ENCODE data around the gene ECHDC3. TPM values are rescaled to one million over a fixed set of nuclear protein-coding genes. Genes with fewer than 3 reads are reported as not detected.

The ECHDC3 gene
- total and polyA plus RNA-seq, 2 of the 4 experiments (the other 2 are of a cell fraction) = 4.3 to 5.0 TPM

- DNase-seq = peak; percentile 24
Observed at GRCh38 chr10:11705722-11706121, 36.5 kb upstream of the ECHDC3 start.

More at GRCh38 chr10:11705722-11706121, 36.5 kb upstream of the ECHDC3 start:
- H4K91ac ChIP-seq (ENCODE audit: insufficient read depth, low read depth, low read length) = no peak overlapping the region
- ChIA-PET POLR2A (ENCODE audit: unreplicated experiment) (no interaction called here), CTCF (no interaction called here)
- H3K36me3 ChIP-seq (ENCODE audit: control insufficient read depth, insufficient read depth, low read length) = no peaks in the 10 kb centered on the region
- intact Hi-C loops (cut with micrococcal nuclease) (no loop called here), in situ Hi-C loops (cut with MboI; ENCODE audit: low sequenced_read_pairs) (no loop called here), dilution Hi-C loops (cut with HindIII; ENCODE audit: low sequenced_read_pairs, unreplicated experiment) (no loop called here)
- no TSS peak for BruUV-seq (replicated peaks)
- H2BK5ac ChIP-seq (ENCODE audit: low read depth, low read length, poor library complexity, severe bottlenecking) = no peak overlapping the region
- peaks cover 19% of the 10 kb centered on the region; the same call in 1 of the 2 replicates for H3K27me3 ChIP-seq (ENCODE audit: control insufficient read depth, insufficient read depth, low read length)
- no peaks in the 10 kb centered on the region for H3K9me1 ChIP-seq (ENCODE audit: insufficient read depth, low read length)
- no peak overlapping the region for H2BK120ac ChIP-seq (ENCODE audit: low read depth, low read length)
- 0 out of 2 replicates have a peak, but pooled peaks have one; percentile 19 for TF ChIP-seq CEBPB (IDR thresholded peaks at IDR 0.05; ENCODE audit: low read depth, low read length)
- no peak for TF ChIP-seq CTCF (conservative IDR thresholded peaks at IDR 0.05; ENCODE audit: low read depth, low read length)
- no peak for TF ChIP-seq POLR2A (IDR thresholded peaks at IDR 0.05; ENCODE audit: low read depth, low read length)
- no peak for TF ChIP-seq USF2 (IDR thresholded peaks at IDR 0.05; ENCODE audit: low read depth, low read length)
- TF ChIP-seq MAFK (IDR thresholded peaks at IDR 0.05; ENCODE audit: low read depth, low read length) = no peak
- peak; percentile 75 for TF ChIP-seq BHLHE40 (IDR thresholded peaks at IDR 0.05; ENCODE audit: low read depth, low read length)
- no peak for ATAC-seq (ENCODE audit: low read depth)
- H3K4ac ChIP-seq (ENCODE audit: low read depth, low read length) = no peak overlapping the region
- no peak overlapping the region for H2BK15ac ChIP-seq (ENCODE audit: low read depth, low read length)
- H2AFZ ChIP-seq (replicated peaks; ENCODE audit: low read length, poor library complexity) = no peak overlapping the region
- no peak overlapping the region for H2BK20ac ChIP-seq (ENCODE audit: low read depth, low read length)
- H3K4me1 ChIP-seq (ENCODE audit: control insufficient read depth, insufficient read depth, low read length) = peaks cover 1% of the 10 kb centered on the region; the same call in 1 of the 2 replicates
- no peaks in the 10 kb centered on the region for H3K79me1 ChIP-seq (ENCODE audit: low read depth in 1 of 2, low read length in 2 of 2)
- no peak overlapping the region for H3K27ac ChIP-seq (ENCODE audit: insufficient read depth, low read length)
- no peak overlapping the region for H4K8ac ChIP-seq (ENCODE audit: low read depth in 2 of 2, low read length in 2 of 2)
- no peak overlapping the region for H3K9ac ChIP-seq (ENCODE audit: low read depth, low read length)
- no peak overlapping the region for H3K23ac ChIP-seq (ENCODE audit: low read depth, low read length)
- H3K9me3 ChIP-seq (ENCODE audit: control insufficient read depth, insufficient read depth, low read length) = no peaks in the 10 kb centered on the region
- no CpG with 5 or more reads among the region's 4 CpGs for WGBS, 2 experiments (ENCODE audit: extremely low coverage in 2 of 2, insufficient read length in 1 of 2)
- H3K56ac ChIP-seq (ENCODE audit: extremely low read depth, insufficient read depth, low read length) = no peak overlapping the region
- H4K20me1 ChIP-seq (ENCODE audit: insufficient read depth, low read length) = no peaks in the 10 kb centered on the region
- no peak overlapping the region for H2AK5ac ChIP-seq (ENCODE audit: low read depth, low read length)
- no peak overlapping the region for H3K4me3 ChIP-seq (ENCODE audit: insufficient read depth, low read depth, low read length)
- H2AK9ac ChIP-seq (replicated peaks; ENCODE audit: low read depth, low read length, poor library complexity) = no peak overlapping the region
- H3K18ac ChIP-seq (ENCODE audit: low read depth, low read length) = no peak overlapping the region
- no peak overlapping the region for H3K4me2 ChIP-seq (ENCODE audit: low read depth, low read length)
- no peak overlapping the region for H3K14ac ChIP-seq (replicated peaks; ENCODE audit: low read depth, low read length)
- H4K5ac ChIP-seq (ENCODE audit: low read depth, low read length) = no peak overlapping the region

Data from IMR-90 (cell line).